LNCAP (cell line): ENCODE data around the gene KDM5A.

Experiments
- CTCF ChIP-seq: fragments of 450-650 bp; IDR thresholded peaks from 2 replicates; pipeline ENCODE4 v1.5.1; 2017; ENCODE audit warnings: mild to moderate bottlenecking

Gene KDM5A

GRCh38 chr12:238736-239398 lies 150.3 kb downstream of the KDM5A start:
- no peak for TF ChIP-seq CTCF

GRCh38 chr12:238116-238515 lies 151.0 kb downstream of the KDM5A start:
- TF ChIP-seq CTCF: no peak

GRCh38 chr12:237026-237815 lies 151.9 kb downstream of the KDM5A start:
- no peak for TF ChIP-seq CTCF

GRCh38 chr12:236445-236844 lies 152.7 kb downstream of the KDM5A start:
- no peak for TF ChIP-seq CTCF

- TF ChIP-seq CTCF: no peak
These were observed 154.2 kb downstream of the KDM5A start for GRCh38 chr12:234891-235415.

GRCh38 chr12:234019-234418 lies 155.1 kb downstream of the KDM5A start:
- TF ChIP-seq CTCF: no peak

GRCh38 chr12:233615-233968 lies 155.5 kb downstream of the KDM5A start:
- TF ChIP-seq CTCF: no peak
